ENCODE results near the gene MAEA.

The MAEA gene

GRCh38 chr4:1354983-1355275 is 65.2 kb downstream of the MAEA start:
- DNase-seq, result no peak

- no peak for DNase-seq
These were observed 65.7 kb downstream of the MAEA start for GRCh38 chr4:1355378-1355777.

- peak; percentile 54 to 64 for DNase-seq
These were observed 66.7 kb downstream of the MAEA start for GRCh38 chr4:1356181-1356998.

- no peak for DNase-seq
These were observed 67.9 kb downstream of the MAEA start for GRCh38 chr4:1357356-1358248.

- DNase-seq, result no peak
These were observed 68.9 kb downstream of the MAEA start for GRCh38 chr4:1358421-1359143.

GRCh38 chr4:1359144-1359501 is 69.4 kb downstream of the MAEA start:
- no peak for DNase-seq

- DNase-seq, result no peak
These were observed 70.3 kb downstream of the MAEA start for GRCh38 chr4:1359976-1360375.

GRCh38 chr4:1360423-1361283 is 71.0 kb downstream of the MAEA start:
- DNase-seq, result no peak

GRCh38 chr4:1361431-1361830 is 71.7 kb downstream of the MAEA start:
- DNase-seq, result no peak

GRCh38 chr4:1362046-1362445 is 72.4 kb downstream of the MAEA start:
- no peak for DNase-seq

GRCh38 chr4:1362521-1362920 is 72.8 kb downstream of the MAEA start:
- no peak for DNase-seq

GRCh38 chr4:1363513-1363912 is 73.8 kb downstream of the MAEA start:
- no peak for DNase-seq

- DNase-seq, result no peak
These were observed 74.5 kb downstream of the MAEA start for GRCh38 chr4:1364217-1364616.

GRCh38 chr4:1364748-1365147 is 75.1 kb downstream of the MAEA start:
- DNase-seq, result no peak

GRCh38 chr4:1365271-1366178 is 75.8 kb downstream of the MAEA start:
- no peak for DNase-seq

- no peak for DNase-seq
These were observed 76.9 kb downstream of the MAEA start for GRCh38 chr4:1366371-1367229.

- no peak for DNase-seq
These were observed 77.7 kb downstream of the MAEA start for GRCh38 chr4:1367230-1367935.

GRCh38 chr4:1367936-1368289 is 78.2 kb downstream of the MAEA start:
- no peak for DNase-seq

- no peak for DNase-seq
These were observed 78.9 kb downstream of the MAEA start for GRCh38 chr4:1368421-1369090.
